Kidney capillary endothelial cell (primary cell): ENCODE measurements around the gene INHBB.
"Not testable (repeated sequence)": the region's sequence is repeated elsewhere in the genome, so short reads cannot be mapped to it uniquely, and the experiment has no call there.

Source experiments
- DNase-seq: peaks from one replicate; pipeline ENCODE4 v3.0.0-alpha.2; 2018; ENCODE audit warnings: low spot score

Gene INHBB

GRCh38 chr2:120381661-120382060 is 35.7 kb downstream of the INHBB start:
- no peak for DNase-seq

DNA sequence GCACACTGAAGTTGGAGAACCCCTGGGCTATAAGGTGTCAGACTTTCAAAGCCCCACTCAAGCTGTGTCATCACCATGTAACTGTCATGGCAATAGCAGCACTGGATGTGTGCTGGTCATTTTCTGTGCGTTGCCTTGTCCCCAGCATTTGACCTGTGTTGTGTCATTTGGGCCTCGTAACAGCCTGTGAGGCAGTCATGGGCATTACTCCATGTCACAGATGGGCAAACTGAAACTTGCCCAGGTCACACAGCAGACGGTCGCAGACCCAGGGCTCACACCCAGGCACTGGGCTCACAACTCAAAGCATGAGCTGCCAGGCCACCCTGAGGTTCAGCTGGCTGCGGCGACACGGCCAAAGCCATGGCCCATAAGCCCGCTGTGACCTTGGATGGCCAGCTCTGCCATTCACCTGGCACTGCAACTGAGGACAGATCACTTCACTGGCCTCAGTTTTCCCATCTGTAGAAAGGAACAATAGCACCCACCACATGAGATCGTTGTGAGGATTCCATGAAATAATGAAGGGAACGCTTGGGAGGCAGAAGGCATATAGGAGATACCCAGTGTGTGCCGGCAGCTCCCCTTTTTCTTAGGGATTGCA is 36.7 kb downstream of the INHBB start:
- DNase-seq, result no peak

DNA sequence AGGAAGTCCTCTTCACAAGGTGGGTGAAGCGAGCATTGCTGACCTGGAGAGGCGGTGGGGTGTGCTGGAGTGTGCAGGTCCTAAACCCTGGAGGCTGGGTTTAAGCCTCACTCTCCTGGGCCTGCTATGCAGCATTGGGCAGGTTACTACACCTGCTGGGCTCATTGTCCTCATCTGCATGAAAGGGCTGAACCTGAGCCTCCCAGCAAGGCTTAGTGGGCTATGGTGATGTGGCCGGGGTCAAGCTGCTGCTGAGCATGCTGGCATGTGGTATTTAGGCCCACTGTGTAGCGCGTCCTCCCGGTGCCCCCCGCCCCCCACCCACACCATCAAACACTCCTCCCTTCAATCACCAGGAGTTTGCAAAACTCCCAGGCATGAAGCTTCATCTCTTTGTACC is 37.3 kb downstream of the INHBB start:
- DNase-seq, result no peak

DNA sequence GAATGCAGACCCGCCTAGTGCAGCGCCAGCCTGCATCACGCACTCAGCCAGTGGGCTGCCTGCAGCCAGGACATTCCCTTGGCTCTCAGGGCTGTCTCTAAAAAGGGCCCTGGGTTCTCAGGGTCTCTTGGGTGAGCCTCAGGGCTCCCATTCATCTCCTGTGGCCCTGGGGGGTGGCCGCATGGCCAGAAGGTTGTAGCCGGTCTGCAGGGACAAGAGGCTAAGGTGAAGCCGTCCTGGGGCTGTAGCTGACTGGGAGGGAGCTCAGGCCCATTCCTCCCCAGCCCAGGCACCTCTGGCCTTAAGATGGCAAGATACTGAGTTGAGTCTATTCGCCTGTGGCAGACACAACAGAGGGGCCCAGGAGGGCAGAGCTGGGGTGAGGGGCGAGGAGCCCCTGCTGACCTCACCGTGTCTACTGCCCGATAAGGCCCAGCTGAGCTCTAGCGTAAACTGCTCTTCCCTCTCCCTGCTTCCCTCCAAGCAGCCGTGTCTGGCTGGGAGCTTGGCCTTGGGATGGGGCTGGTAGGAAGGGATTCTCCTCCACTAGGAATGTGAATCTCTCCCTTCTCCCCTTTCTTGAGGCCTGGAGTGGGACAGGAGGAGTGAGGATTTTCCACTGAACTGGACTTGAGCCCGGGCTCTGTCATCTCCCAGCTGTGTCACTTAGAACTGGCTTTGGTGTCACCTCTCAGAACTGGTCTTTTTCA is 37.9 kb downstream of the INHBB start:
- DNase-seq, result no peak

DNA sequence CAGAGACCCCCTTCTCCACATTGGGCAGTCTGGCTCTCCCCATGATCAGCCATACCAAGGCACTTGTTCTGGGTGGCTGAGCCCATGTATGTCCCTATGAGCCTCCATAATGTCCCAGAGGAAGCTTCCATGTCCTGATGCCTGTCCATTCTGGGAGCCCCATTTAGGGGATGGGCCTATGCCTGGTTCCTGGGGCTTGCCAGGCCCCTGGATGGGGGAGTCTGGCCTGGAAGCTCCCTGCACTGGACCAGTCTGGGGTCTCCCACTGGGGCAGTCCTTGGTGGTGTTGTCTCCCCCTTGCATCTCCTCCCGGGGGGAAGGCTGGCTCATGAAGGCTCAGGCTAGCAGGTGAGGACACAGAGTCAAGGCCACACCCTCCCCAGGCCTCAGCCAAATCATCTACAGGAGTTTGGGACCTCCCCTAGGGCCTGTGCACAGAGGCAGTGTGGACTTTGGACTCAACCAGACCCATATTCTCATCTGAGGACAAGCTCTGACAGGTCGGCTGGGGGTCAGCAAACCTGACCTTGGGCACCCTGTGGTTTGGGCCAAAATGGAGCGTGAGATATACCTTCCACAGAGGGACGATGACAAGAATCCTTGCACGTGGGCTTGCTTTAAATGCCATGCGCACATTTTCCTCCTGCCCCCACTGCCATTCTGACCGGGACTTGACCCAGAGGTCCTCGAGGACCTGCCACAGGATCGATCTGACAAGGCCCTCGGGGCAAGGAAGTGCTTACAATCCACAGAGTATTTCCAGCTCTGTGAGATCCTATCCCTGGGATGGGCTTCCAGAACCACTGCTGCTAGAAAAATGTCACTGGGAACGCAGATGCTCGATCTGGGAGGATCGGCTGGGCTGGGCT is 38.8 kb downstream of the INHBB start:
- no peak for DNase-seq

DNA sequence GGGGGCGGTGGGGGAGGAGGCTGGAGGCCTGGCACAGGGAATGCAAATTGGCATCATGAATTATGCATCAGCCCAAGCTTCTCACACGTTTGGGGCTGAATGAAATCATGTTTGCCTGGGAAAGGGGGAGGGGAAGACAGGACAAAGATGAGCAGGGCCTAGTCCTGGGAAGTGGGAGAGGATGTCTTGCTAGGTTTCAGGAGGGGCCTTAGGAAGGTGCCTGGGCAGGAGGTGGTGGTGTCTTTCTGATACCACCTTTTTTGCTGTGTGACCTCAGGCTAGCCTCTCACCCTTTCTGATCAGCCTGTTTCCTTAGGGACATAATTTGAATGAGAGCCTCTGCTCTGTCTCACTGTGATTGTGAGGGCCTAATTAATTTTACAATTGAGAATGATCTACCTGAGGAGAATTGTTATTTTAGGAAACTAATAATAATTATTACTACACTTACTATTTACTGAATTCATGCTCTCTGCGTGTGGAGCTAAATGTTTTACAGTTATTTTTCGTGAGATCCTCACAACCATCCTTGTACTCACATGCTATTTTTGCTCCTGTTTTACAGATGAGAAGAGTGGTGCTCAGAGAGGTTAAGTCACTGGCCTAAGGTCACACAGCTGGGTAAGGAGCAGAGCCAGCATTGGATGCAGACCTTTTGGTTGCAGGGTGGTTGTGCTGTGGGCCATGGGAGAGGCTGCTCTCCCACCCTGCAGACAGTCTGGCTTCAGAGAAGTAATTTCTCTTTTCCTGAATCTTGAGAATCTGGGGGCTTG is 39.6 kb downstream of the INHBB start:
- DNase-seq, result no peak

DNA sequence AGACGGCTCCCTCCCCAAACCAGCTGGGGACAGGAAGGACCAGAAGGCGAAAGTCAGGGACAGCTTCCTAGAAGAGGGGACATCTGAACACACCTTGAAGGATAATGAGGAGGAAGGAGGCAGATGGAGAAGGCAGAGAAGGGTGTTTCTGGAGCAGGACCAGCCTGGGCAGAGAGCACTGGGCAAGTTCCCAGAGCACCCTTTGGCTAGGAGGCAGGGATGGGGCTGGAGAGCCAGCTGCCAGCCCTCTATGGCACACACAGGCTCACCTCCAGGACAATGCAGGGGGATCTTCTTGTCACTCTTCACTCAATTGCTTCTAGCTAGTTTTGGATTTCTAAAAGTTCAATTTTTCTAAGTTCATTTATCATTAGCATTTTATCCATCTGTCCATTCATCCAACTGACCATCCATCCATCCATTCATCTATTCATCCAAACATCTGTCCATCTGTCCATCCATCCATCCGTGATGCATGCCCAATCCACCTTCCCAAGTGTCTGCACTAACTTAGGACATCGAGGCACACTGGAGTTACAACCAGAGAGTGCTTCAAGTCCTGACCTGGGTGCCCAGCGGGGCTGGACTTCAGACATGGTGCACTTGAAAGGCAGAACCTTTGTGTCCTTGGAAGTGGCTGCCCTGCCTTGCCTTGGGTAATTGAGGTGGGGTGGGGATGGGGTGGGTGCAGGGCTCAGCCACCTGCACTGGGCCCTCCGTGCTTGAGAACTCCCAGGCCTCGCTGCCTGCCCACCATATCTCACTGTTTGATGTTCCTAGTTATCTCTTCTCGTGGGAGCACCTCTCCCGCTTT is 42.5 kb downstream of the INHBB start:
- no peak for DNase-seq

GRCh38 chr2:120389036-120389391 is 43.1 kb downstream of the INHBB start:
- DNase-seq, result no peak

GRCh38 chr2:120390381-120391055 is 44.6 kb downstream of the INHBB start:
- no peak for DNase-seq

DNA sequence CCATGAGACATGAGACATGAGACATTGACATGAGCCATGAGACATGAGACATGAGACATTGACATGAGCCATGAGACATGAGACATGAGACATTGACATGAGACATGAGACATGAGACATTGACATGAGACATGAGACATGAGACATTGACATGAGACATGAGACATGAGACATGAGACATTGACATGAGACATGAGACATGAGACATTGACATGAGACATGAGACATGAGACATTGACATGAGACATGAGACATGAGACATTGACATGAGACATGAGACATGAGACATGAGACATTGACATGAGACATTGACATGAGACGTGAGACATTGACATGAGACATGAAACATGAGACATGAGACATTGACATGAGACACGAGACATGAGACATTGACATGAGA is 45.4 kb downstream of the INHBB start:
- not testable (repeated sequence) for DNase-seq

GRCh38 chr2:120391911-120392665 is 46.2 kb downstream of the INHBB start:
- DNase-seq, result no peak

GRCh38 chr2:120392923-120393322 is 47.0 kb downstream of the INHBB start:
- no peak for DNase-seq

DNA sequence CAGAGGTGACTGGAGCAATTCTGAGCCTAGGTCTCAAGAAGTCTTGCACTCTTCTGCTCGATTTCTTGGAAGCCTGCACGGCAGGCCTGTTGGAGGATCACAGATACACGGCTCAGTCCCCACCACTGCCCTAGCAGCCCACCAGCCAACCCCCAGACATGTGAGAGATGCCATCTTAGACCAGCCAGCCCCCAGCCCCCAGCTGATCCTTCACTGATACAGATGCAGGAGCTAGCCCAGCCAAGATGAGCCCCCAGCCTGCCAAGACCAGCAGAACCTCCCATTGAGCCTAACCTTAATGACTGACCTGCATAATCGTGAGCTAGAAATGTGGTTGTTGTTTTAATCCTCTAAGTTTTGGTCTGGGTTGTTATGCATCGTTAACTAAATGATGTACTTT is 47.5 kb downstream of the INHBB start:
- DNase-seq, result no peak

- DNase-seq, result no peak
Observed at GRCh38 chr2:120394764-120395163, 48.8 kb downstream of the INHBB start.

- no peak for DNase-seq
Observed at GRCh38 chr2:120395221-120396012, 49.5 kb downstream of the INHBB start.

- DNase-seq, result no peak
Observed at GRCh38 chr2:120396013-120396860, 50.3 kb downstream of the INHBB start.

DNA sequence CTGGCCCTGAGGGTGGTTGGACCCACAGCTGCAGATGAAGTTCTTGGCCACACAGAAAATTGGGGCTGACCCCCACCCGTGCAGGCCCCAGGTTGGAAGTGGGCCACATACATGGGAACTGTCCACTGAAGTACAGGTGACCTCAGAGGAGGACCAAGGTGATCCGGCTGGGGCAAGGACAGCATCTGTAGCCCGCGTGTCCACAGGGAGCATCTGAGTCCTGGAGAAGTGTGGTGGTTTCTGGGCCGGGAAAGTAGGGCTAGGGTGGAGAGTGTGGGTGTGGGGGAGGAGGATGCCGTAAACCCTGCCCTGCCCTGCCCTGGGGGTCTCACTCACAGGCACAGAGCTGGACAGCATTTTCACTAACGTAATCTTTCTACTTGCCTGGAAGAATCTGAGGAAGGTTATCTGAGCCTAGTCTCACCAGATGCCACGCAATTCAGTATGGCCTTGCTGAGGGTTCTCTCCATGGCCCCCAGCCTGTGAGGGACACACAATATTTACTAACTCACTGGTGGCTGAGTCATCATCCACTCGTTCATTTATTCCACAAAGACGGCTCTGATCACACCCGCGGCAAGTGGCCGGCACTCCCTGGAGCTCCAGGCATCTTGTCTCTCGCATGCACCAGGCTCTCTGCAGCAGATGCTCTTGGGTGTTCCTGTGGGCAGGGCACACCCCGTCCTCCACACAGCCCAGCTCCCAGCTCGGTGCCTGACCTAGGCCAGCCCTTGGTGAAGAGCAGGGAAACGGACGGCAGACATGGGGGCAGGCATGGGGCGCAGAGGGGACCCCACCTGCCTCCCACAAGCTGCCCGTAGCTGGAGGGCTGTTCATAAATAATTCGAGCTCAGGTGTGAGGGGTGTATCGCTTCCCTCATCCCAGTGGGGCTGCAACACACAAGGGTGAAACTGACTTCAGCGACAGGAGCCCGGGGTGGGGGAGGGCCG is 51.2 kb downstream of the INHBB start:
- DNase-seq, result no peak
